ENCODE data around the gene HES7.

- no peak for TF ChIP-seq CTCF (IDR thresholded peaks at IDR 0.05)
- TF ChIP-seq ZFX (IDR thresholded peaks at IDR 0.05; ENCODE audit: borderline replicate concordance): no peak
Observed at GRCh38 chr17:8162997-8163977, 39.4 kb upstream of the HES7 start.

Data from 22Rv1 (cell line).